ENCODE results near the gene SCIN. TPM values are rescaled to one million over a fixed set of nuclear protein-coding genes. Genes with fewer than 3 reads are reported as not detected.

SCIN gene
- total RNA-seq, 1 experiment from 2014 or later = 0.22 TPM

DNA sequence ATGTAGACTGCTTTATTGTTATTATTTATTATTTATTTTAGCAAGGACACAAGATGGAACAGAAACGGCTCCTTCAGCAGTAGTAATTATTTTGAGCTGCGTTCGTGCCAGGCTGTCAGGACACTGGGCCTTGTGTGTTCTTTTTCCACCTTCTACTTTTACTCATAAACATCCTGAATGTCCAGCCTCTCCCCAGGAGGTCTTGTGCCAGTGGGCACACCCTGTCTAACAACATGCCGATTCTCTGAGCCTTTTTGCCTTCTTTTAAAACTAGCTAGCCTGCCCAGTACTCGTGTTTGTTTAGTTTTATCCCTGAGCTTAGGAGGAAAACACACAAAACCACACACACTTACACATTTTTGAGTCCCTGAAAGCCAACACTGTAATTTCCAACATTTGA, 1.2 kb downstream of the SCIN start (continued):
- TF ChIP-seq, protein P1, sequence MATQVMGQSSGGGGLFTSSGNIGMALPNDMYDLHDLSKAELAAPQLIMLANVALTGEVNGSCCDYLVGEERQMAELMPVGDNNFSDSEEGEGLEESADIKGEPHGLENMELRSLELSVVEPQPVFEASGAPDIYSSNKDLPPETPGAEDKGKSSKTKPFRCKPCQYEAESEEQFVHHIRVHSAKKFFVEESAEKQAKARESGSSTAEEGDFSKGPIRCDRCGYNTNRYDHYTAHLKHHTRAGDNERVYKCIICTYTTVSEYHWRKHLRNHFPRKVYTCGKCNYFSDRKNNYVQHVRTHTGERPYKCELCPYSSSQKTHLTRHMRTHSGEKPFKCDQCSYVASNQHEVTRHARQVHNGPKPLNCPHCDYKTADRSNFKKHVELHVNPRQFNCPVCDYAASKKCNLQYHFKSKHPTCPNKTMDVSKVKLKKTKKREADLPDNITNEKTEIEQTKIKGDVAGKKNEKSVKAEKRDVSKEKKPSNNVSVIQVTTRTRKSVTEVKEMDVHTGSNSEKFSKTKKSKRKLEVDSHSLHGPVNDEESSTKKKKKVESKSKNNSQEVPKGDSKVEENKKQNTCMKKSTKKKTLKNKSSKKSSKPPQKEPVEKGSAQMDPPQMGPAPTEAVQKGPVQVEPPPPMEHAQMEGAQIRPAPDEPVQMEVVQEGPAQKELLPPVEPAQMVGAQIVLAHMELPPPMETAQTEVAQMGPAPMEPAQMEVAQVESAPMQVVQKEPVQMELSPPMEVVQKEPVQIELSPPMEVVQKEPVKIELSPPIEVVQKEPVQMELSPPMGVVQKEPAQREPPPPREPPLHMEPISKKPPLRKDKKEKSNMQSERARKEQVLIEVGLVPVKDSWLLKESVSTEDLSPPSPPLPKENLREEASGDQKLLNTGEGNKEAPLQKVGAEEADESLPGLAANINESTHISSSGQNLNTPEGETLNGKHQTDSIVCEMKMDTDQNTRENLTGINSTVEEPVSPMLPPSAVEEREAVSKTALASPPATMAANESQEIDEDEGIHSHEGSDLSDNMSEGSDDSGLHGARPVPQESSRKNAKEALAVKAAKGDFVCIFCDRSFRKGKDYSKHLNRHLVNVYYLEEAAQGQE (IDR thresholded peaks at IDR 0.05; ENCODE audit: low read depth) = no peak
- TF ChIP-seq SRF (IDR thresholded peaks at IDR 0.05; ENCODE audit: low read depth) = no peak
- TF ChIP-seq SIN3A (IDR thresholded peaks at IDR 0.05; ENCODE audit: low read depth) = no peak
- TF ChIP-seq CBX3 (IDR thresholded peaks at IDR 0.05; ENCODE audit: low read depth) = no peak

DNA sequence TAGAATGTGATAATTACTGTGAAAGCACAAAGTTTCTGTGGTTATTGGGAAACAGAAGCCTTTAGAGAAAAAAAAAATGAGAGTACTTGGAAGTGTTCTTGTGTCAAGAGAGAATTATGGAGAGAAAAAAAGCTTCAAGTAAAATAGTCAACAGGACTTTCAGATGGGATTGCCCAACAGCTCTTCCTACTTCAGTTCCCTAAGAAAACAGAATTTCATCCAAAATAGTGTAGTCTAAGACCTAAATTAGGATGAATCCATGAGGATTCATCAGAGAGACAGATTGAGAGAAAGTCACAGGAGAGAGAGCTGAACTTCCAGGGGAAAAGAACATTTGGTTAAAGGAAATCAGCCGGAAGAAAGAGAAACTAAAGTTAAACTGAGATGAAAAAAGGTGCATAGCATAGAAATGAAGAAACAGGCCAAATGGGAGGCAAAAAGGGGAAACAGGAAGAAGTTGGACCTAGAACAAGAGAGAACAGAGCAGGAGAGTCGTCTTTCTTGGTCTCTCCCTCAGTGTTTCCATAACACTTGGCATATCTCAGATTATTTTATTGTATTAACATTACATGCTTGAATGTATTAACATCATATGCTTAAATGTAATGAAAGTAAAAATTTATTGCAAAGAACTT, 2.5 kb downstream of the SCIN start:
- no peaks in the 10 kb centered on the region for H3K27me3 ChIP-seq (ENCODE audit: insufficient read depth, low read length)
- POLR2A ChIA-PET = no interaction called here
- CTCF ChIA-PET = no interaction called here
- DNase-seq (ENCODE audit: low read depth, low spot score) (no peak), ATAC-seq (no peak)
- no peak overlapping the region for H3K27ac ChIP-seq (ENCODE audit: low read depth, low read length)
- no peaks in the 10 kb centered on the region for H3K9me2 ChIP-seq (ENCODE audit: insufficient read depth)
- H3K4me2 ChIP-seq (ENCODE audit: low read length) = no peak overlapping the region
- H4K20me1 ChIP-seq (ENCODE audit: insufficient read depth) = no peaks in the 10 kb centered on the region
- H3K36me3 ChIP-seq (ENCODE audit: control insufficient read depth in 1 of 2, insufficient read depth in 2 of 2, low read length in 2 of 2) = no peaks in the 10 kb centered on the region
- H3K4me1 ChIP-seq (ENCODE audit: control insufficient read depth in 1 of 2, insufficient read depth in 2 of 2, low read length in 2 of 2) = peaks cover 0 to 10% of the 10 kb centered on the region in 2 experiments; a peak in 1 of 4 replicates
- no peak overlapping the region for H3K9ac ChIP-seq (ENCODE audit: low read length)
- BruUV-seq (replicated peaks) = no TSS peak
- H3K79me2 ChIP-seq (ENCODE audit: insufficient read depth, low read length) = no peaks in the 10 kb centered on the region
- intact Hi-C loops (cut with micrococcal nuclease) = no loop called here
- no peaks in the 10 kb centered on the region for H3K9me3 ChIP-seq (ENCODE audit: control insufficient read depth in 1 of 2, insufficient read depth in 1 of 2, low read depth in 1 of 2, low read length in 2 of 2)
- peak overlapping the region; percentile 38 for H2AFZ ChIP-seq (ENCODE audit: low read depth, low read length, poor library complexity, severe bottlenecking)
- H3K4me3 ChIP-seq (replicated peaks in 1 of 2; ENCODE audit: low read depth in 1 of 2, low read length in 2 of 2) = no peak overlapping the region
- RAD21 ChIA-PET (ENCODE audit: low non-redundant PET in 1 of 2, low total read pairs in 2 of 2, uncharacterized antibody in 2 of 2, unreplicated experiment in 2 of 2) = no interaction called here
- no peak for TF ChIP-seq EZH2phosphoT487 (IDR thresholded peaks at IDR 0.05; ENCODE audit: borderline replicate concordance)
- TF ChIP-seq TCF7L2 (IDR thresholded peaks at IDR 0.05; ENCODE audit: borderline replicate concordance, extremely low read depth, insufficient read depth, insufficient read length) = no peak
- TF ChIP-seq EGR1 (IDR thresholded peaks at IDR 0.05; ENCODE audit: low read depth) = no peak
- TF ChIP-seq, protein P1 (IDR thresholded peaks at IDR 0.05; ENCODE audit: low read depth) = no peak
- no peak for TF ChIP-seq SP1 (IDR thresholded peaks at IDR 0.05; ENCODE audit: low read depth)
- TF ChIP-seq, protein P2, sequence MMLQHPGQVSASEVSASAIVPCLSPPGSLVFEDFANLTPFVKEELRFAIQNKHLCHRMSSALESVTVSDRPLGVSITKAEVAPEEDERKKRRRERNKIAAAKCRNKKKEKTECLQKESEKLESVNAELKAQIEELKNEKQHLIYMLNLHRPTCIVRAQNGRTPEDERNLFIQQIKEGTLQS (IDR thresholded peaks at IDR 0.05) = no peak
- TF ChIP-seq, protein P3, sequence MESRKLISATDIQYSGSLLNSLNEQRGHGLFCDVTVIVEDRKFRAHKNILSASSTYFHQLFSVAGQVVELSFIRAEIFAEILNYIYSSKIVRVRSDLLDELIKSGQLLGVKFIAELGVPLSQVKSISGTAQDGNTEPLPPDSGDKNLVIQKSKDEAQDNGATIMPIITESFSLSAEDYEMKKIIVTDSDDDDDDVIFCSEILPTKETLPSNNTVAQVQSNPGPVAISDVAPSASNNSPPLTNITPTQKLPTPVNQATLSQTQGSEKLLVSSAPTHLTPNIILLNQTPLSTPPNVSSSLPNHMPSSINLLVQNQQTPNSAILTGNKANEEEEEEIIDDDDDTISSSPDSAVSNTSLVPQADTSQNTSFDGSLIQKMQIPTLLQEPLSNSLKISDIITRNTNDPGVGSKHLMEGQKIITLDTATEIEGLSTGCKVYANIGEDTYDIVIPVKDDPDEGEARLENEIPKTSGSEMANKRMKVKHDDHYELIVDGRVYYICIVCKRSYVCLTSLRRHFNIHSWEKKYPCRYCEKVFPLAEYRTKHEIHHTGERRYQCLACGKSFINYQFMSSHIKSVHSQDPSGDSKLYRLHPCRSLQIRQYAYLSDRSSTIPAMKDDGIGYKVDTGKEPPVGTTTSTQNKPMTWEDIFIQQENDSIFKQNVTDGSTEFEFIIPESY (IDR thresholded peaks at IDR 0.05; ENCODE audit: extremely low read depth, insufficient replicate concordance, low read length) = no peak
- no peak for TF ChIP-seq RAD21 (IDR thresholded peaks at IDR 0.05; ENCODE audit: low read depth)
- no peak for TF ChIP-seq ZNF274 (IDR thresholded peaks at IDR 0.05; ENCODE audit: low read depth, low read length)

Measured in HCT116 (cell line).